Pancreas (tissue), 10 donors: ENCODE data around the gene INPP4B. TPM values are rescaled to one million over a fixed set of nuclear protein-coding genes. Genes with fewer than 3 reads are reported as not detected.

Experiments used
- ATAC-seq, 4 donors: fragments of 200-7000 bp; cut with Tn5 transposase; one replicate each; pipeline versions ENCODE4 v1.8.0 to v1.9.1; 2020; ENCODE audit warnings: mild to moderate bottlenecking in 4 of 4, moderate library complexity in 4 of 4
- DNase-seq, 6 donors: peaks; one replicate each; pipeline ENCODE4 v3.0.0-alpha.2; 2020
- FAIRE-seq: peaks from 2 replicates; lab custom pipeline; 2012; peaks lifted over from hg19 to GRCh38; lab: Jason Lieb, UNC
- H3K27ac ChIP-seq, 4 donors: fragments of 200-600 bp; sonication (generic); 1 replicate in 3 of 4; 2 replicates in 1 of 4; pipeline versions ENCODE4 v1.5.0 to v1.8.0; 2020
- H3K27me3 ChIP-seq, 4 donors: fragments of 200-600 bp; one replicate each; pipeline ENCODE4 v1.8.0; 2021
- H3K36me3 ChIP-seq, 3 donors: fragments of 200-600 bp; sonication (generic) in 1 of 3; one replicate each; pipeline versions ENCODE4 v1.5.0 to v1.8.0; 2020 to 2021
- H3K4me1 ChIP-seq, 3 donors: fragments of 200-600 bp; one replicate each; pipeline ENCODE4 v1.8.0; 2021
- H3K4me3 ChIP-seq, 4 donors: fragments of 200-600 bp; sonication (generic) in 2 of 4; one replicate each; pipeline versions ENCODE4 v1.5.0 to v1.8.0; 2020 to 2021
- H3K9me3 ChIP-seq, 4 donors: fragments of 200-600 bp; one replicate each; pipeline ENCODE4 v1.8.0; 2021
- CTCF ChIP-seq, 4 donors: fragments of 200-600 bp; sonication (generic) in 3 of 4; IDR thresholded peaks; one replicate each; pipeline versions ENCODE4 v1.5.0 to v1.8.0; 2021; ENCODE audit warnings: antibody characterized with exemption in 4 of 4
- WGBS, 2 donors: extraction: QIAGEN DNeasy Blood & Tissue Kit; methylation state at CpG; one replicate each; pipeline ENCODE4 v1.1.7; 2013; 5-methylcytosine and 5-hydroxymethylcytosine counted together
- intact Hi-C, 3 donors: fragments of 100-400 bp; cut with DNase I; formaldehyde crosslinking; loops; one replicate each; pipeline versions ENCODE4 v1.11.1 to v1.14.2; 2022
- polyA plus RNA-seq, 2 donors: library from polyadenylated mRNA; stranded (reverse); fragments of 200-250 nt; gene quantifications; one replicate each; pipeline ENCODE4 v1.2.3, GENCODE V29; 2013
- total RNA-seq, 6 donors: library from RNA; stranded (reverse); fragmentation: NEBNext Ultra II Directional in 4 of 6; extraction: Animal tissue kit (Norgen Biotek cat#: 25700) in 4 of 6; gene quantifications; one replicate each; pipeline versions ENCODE4 v1.2.1 to v1.2.4, GENCODE V29; 2021 to 2023
- donor health status: healthy with polysubstance abuse.
- donor health status: DM: no; HTN: no; CAD: no; lungs with moderate emphysema.
- donor health status: DM: no; HTN: no; CAD: no.
- donor health status: control.
- donor health status: control.
- donor health status: Bipolar disorder and iron deficiency.
- donor health status: DM: yes; HTN: yes; CAD: no.
- donor health status: DM: no; HTN: no; CAD: no.
- donor health status: DM: no; HTN: no; CAD: no.
- donor health status: DM: yes; HTN: yes; CAD: no.

Gene INPP4B
- total and polyA plus RNA-seq, 8 donors: 1.2 to 12.9 (median 5.5) TPM

- DNase-seq (no peak), FAIRE-seq (no peak), ATAC-seq (no peak)
- no peak overlapping the region for H3K4me3 ChIP-seq
- intact Hi-C loops: loop anchor here in 2 of 3 donors (10.0 kb wide), 2 partner anchors 348 to 368 kb away; no protein-coding TSS in a partner anchor
- no peaks in the 10 kb centered on the region for H3K36me3 ChIP-seq
- no peak for TF ChIP-seq CTCF (IDR thresholded peaks at IDR 0.05)
- 97 to 100% methylated on average over 1 of the region's 1 CpG for WGBS, 2 donors
- no peaks in the 10 kb centered on the region for H3K27me3 ChIP-seq
- H3K9me3 ChIP-seq: no peaks in the 10 kb centered on the region
- no peak overlapping the region for H3K27ac ChIP-seq
- peaks cover 7 to 23% (median 10%) of the 10 kb centered on the region in 3 donors for H3K4me1 ChIP-seq
Measured at GRCh38 chr4:142356801-142357200, 489.3 kb downstream of the INPP4B start.

- DNase-seq (no peak), ATAC-seq (no peak), FAIRE-seq (no peak)
- Histone ChIP-seq H3K4me1 (peaks cover 7 to 23% (median 10%) of the 10 kb centered on the region in 3 donors), H3K27ac (no peak overlapping the region), H3K9me3 (no peaks in the 10 kb centered on the region), H3K4me3 (no peak overlapping the region), H3K27me3 (no peaks in the 10 kb centered on the region), H3K36me3 (no peaks in the 10 kb centered on the region)
- intact Hi-C loops: loop anchor here in 2 of 3 donors (10.0 kb wide), 2 partner anchors 349 to 369 kb away; no protein-coding TSS in a partner anchor
- TF ChIP-seq CTCF (IDR thresholded peaks at IDR 0.05): no peak
Measured at GRCh38 chr4:142356118-142356759, 489.9 kb downstream of the INPP4B start.

GRCh38 chr4:142355421-142355930 is 490.6 kb downstream of the INPP4B start:
- H3K27me3 ChIP-seq: no peaks in the 10 kb centered on the region
- 10 to 12% methylated on average over 1 of the region's 1 CpG for whole genome bisulfite sequencing, 2 donors
- peaks cover 7 to 23% (median 10%) of the 10 kb centered on the region in 3 donors for H3K4me1 ChIP-seq
- H3K36me3 ChIP-seq: no peaks in the 10 kb centered on the region
- H3K4me3 ChIP-seq: no peak overlapping the region
- peak overlapping the region in 1 of 4 donors; percentile 3 for H3K27ac ChIP-seq
- DNase-seq (no peak), ATAC-seq (peak in 3 of 4 donors; percentile 13 to 42 (median 39)), FAIRE-seq (no peak)
- no peaks in the 10 kb centered on the region for H3K9me3 ChIP-seq
- intact Hi-C loops: loop anchor here in 2 of 3 donors (10.0 kb wide), 2 partner anchors 349 to 369 kb away; no protein-coding TSS in a partner anchor
- no peak for TF ChIP-seq CTCF (IDR thresholded peaks at IDR 0.05)

GRCh38 chr4:142354794-142355420 is 491.2 kb downstream of the INPP4B start:
- TF ChIP-seq CTCF (IDR thresholded peaks at IDR 0.05): no peak
- Histone ChIP-seq H3K4me3 (no peak overlapping the region), H3K9me3 (no peaks in the 10 kb centered on the region), H3K36me3 (no peaks in the 10 kb centered on the region), H3K27me3 (no peaks in the 10 kb centered on the region), H3K27ac (peak overlapping the region in 1 of 4 donors; percentile 3), H3K4me1 (peaks cover 7 to 23% (median 10%) of the 10 kb centered on the region in 3 donors)
- FAIRE-seq: no peak
- 44 to 50% methylated on average over 8 of the region's 8 CpGs for WGBS, 2 donors
- ATAC-seq: peak in 2 of 4 donors; percentile 27 to 38
- intact Hi-C loops: loop anchor here in 2 of 3 donors (10.0 kb wide), 2 partner anchors 350 to 370 kb away; no protein-coding TSS in a partner anchor
- no peak for DNase-seq
